OCI-LY7 (cell line): ENCODE measurements around the gene CRAMP1. TPM values are rescaled to one million over a fixed set of nuclear protein-coding genes. Genes with fewer than 3 reads are reported as not detected.

Experiments used
- BruUV-seq: library from RNA; stranded (reverse); fragments of 400-500 nt; replicated peaks from 2 replicates; lab custom pipeline; 2021; lab: Mats Ljungman, UMichigan
- CTCF ChIA-PET: fragments of 300-600 bp; sonication (Branson Sonifier 250); formaldehyde crosslinking; loops from one replicate; lab custom pipeline; 2022; ENCODE audit warnings: antibody characterized with exemption; ENCODE audit not compliant: unreplicated experiment; lab: Charles Lee
- POLR2A ChIA-PET: fragments of 300-600 bp; sonication (Branson Sonifier 250); formaldehyde crosslinking; loops from one replicate; lab custom pipeline; 2022; ENCODE audit warnings: antibody characterized with exemption; lab: Charles Lee
- DNase-seq: peaks from one replicate; pipeline ENCODE4 v3.0.0-alpha.2; 2015; ENCODE audit warnings: low spot score
- H2AFZ ChIP-seq: fragments of 200-600 bp; sonication (generic), shearing (Covaris generic); 2 replicates; pipeline ENCODE4 v1.6.1; 2014; ENCODE audit warnings: mild to moderate bottlenecking, antibody characterized with exemption, low read length, moderate library complexity
- H3K27ac ChIP-seq: fragments of 200-600 bp; sonication (generic); 2 replicates; pipeline ENCODE4 v1.5.1; 2014; ENCODE audit warnings: mixed run types, low read depth, mild to moderate bottlenecking, moderate library complexity, low read length, inconsistent platforms; ENCODE audit not compliant: poor library complexity, severe bottlenecking
- H3K36me3 ChIP-seq: fragments of 200-600 bp; sonication (generic); 2 replicates; pipeline ENCODE4 v1.6.1; 2014; ENCODE audit warnings: mild to moderate bottlenecking, antibody characterized with exemption, low read length, moderate library complexity, mixed read lengths; ENCODE audit not compliant: insufficient read depth
- H3K4me1 ChIP-seq: fragments of 200-600 bp; sonication (generic); 2 replicates; pipeline ENCODE4 v1.5.1; 2014; ENCODE audit warnings: mild to moderate bottlenecking, low read length; ENCODE audit not compliant: insufficient read depth, poor library complexity, severe bottlenecking
- H3K4me2 ChIP-seq: fragments of 200-600 bp; sonication (generic); 2 replicates; pipeline ENCODE4 v1.6.1; 2014; ENCODE audit warnings: mild to moderate bottlenecking, low read length
- H3K4me3 ChIP-seq: fragments of 200-600 bp; sonication (generic); 2 replicates; pipeline ENCODE4 v1.5.1; 2014; ENCODE audit warnings: mild to moderate bottlenecking, low read depth, low read length; ENCODE audit not compliant: poor library complexity, severe bottlenecking
- H3K79me2 ChIP-seq: fragments of 200-600 bp; sonication (generic); 2 replicates; pipeline ENCODE4 v1.6.1; 2016; ENCODE audit warnings: low read depth, mild to moderate bottlenecking, low read length, moderate library complexity, mixed read lengths; ENCODE audit not compliant: insufficient read depth
- H3K9me2 ChIP-seq: fragments of 200-600 bp; sonication (generic); 2 replicates; pipeline ENCODE4 v1.6.1; 2016; ENCODE audit warnings: mild to moderate bottlenecking, low read length, mixed read lengths; ENCODE audit not compliant: insufficient read depth
- H3K9me3 ChIP-seq: fragments of 200-600 bp; sonication (generic); 2 replicates; pipeline ENCODE4 v1.6.1; 2014; ENCODE audit warnings: mild to moderate bottlenecking, mixed run types, low read length, mixed read lengths
- H4K20me1 ChIP-seq: fragments of 200-600 bp; sonication (generic); 2 replicates; pipeline ENCODE4 v1.6.1; 2014; ENCODE audit warnings: mild to moderate bottlenecking, antibody characterized with exemption, low read length, moderate library complexity, mixed read lengths; ENCODE audit not compliant: insufficient read depth
- EZH2phosphoT487 ChIP-seq: fragments of 200-600 bp; sonication (generic); IDR thresholded peaks from 2 replicates; pipeline ENCODE4 v1.6.1; 2018; ENCODE audit warnings: low read depth, borderline replicate concordance, mild to moderate bottlenecking, mixed run types, antibody characterized with exemption, low read length, moderate library complexity, mixed read lengths
- intact Hi-C: fragments of 100-400 bp; cut with micrococcal nuclease; formaldehyde crosslinking; loops from one replicate; pipeline ENCODE4 v1.10.0; 2022; ENCODE audit not compliant: unreplicated experiment
- total RNA-seq, 2 experiments: library from RNA; depleted of rRNA in 1 of 2; stranded (reverse); fragments of >200 nt in 1 of 2; shearing (Covaris generic) in 1 of 2; gene quantifications; 2 replicates each; pipeline ENCODE4 v1.2.3, GENCODE V29; 2014 to 2022
- TF ChIP-seq, protein P1 (sequence below): fragments of 200-600 bp; sonication (generic); conservative IDR thresholded peaks from 2 replicates; pipeline ENCODE4 v1.5.1; 2014; ENCODE audit warnings: mild to moderate bottlenecking, antibody characterized with exemption, low read length, moderate library complexity, mixed read lengths

The CRAMP1 gene
- total RNA-seq, 2 experiments from 2014 or later: 10.5 to 33.6 TPM

DNA sequence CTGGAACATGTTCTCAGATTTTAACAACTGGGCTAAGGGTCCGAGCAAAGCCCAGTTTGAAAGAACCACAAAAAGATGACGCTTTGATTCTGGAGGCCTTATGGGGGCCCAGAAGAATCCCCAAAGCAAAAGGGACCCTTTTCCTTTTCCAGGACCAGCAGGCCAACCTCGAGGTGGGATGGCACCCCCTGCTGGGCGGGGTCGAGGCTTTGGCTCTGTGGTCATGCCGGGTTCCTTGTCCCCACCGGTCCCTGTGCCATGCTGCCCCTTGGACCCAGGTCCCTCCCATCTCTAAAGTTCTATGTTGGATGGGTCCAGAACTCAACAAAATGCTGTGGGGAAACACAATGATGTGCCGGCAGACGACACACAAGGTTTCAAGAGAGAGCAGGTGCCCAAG, 47.8 kb upstream of the CRAMP1 start:
- Histone ChIP-seq H3K4me2 (no peak overlapping the region), H3K9me2 (no peaks in the 10 kb centered on the region), H3K79me2 (no peaks in the 10 kb centered on the region), H3K36me3 (no peaks in the 10 kb centered on the region), H3K27ac (no peak overlapping the region), H3K4me1 (no peaks in the 10 kb centered on the region), H3K4me3 (no peak overlapping the region), H3K9me3 (no peaks in the 10 kb centered on the region), H4K20me1 (no peaks in the 10 kb centered on the region), H2AFZ (no peak overlapping the region)
- TF ChIP-seq EZH2phosphoT487: no peak
- TF ChIP-seq, protein P1, sequence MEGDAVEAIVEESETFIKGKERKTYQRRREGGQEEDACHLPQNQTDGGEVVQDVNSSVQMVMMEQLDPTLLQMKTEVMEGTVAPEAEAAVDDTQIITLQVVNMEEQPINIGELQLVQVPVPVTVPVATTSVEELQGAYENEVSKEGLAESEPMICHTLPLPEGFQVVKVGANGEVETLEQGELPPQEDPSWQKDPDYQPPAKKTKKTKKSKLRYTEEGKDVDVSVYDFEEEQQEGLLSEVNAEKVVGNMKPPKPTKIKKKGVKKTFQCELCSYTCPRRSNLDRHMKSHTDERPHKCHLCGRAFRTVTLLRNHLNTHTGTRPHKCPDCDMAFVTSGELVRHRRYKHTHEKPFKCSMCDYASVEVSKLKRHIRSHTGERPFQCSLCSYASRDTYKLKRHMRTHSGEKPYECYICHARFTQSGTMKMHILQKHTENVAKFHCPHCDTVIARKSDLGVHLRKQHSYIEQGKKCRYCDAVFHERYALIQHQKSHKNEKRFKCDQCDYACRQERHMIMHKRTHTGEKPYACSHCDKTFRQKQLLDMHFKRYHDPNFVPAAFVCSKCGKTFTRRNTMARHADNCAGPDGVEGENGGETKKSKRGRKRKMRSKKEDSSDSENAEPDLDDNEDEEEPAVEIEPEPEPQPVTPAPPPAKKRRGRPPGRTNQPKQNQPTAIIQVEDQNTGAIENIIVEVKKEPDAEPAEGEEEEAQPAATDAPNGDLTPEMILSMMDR: peak; percentile 56
- intact Hi-C loops: no loop called here
- ChIA-PET CTCF (no interaction called here), POLR2A (no interaction called here)
- no peak for DNase-seq
- BruUV-seq: no TSS peak

DNA sequence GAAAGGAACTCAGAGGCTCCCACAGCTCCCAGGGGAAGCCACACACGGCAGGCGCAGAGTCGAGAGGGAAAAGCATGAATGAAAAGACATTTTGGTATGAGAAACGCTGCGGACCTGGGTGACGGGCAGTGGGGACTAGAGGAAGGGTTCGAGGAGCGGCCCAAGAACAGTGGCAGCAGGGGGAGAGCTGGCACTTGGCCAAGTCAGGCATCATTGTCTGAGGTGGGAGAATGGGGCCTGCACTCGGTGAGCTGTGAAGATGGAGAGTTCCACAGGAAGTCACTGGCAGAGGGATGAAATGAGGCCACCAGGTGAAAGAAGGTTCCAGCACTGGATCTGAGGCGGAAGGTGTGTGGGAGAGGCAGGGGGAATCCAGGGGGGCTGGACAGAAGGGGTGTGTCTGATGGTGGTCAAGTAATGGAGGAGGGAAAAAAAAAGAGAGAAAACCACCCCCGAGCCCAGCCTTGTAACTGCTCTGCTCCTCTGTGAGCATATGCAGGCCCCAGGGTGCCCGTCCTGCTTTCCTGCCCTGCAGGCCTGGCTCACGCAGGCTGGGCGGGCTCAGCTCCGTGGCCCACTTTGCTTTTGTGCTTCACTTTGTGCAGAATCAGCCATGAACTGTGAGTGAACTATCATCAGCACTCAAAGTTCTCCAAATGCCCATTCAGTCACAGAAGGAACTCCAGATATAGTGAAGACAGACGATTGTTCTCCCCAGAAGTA, 46.9 kb upstream of the CRAMP1 start:
- CTCF ChIA-PET: no interaction called here
- BruUV-seq: no TSS peak
- no peaks in the 10 kb centered on the region for H3K9me3 ChIP-seq
- no peak overlapping the region for H3K4me2 ChIP-seq
- TF ChIP-seq, protein P1: no peak
- no peak for TF ChIP-seq EZH2phosphoT487
- no peaks in the 10 kb centered on the region for H3K79me2 ChIP-seq
- H3K36me3 ChIP-seq: no peaks in the 10 kb centered on the region
- no peaks in the 10 kb centered on the region for H3K9me2 ChIP-seq
- DNase-seq: no peak
- H3K4me3 ChIP-seq: no peak overlapping the region
- intact Hi-C loops: no loop called here
- POLR2A ChIA-PET: no interaction called here
- H3K27ac ChIP-seq: no peak overlapping the region
- no peaks in the 10 kb centered on the region for H3K4me1 ChIP-seq
- no peak overlapping the region for H2AFZ ChIP-seq
- H4K20me1 ChIP-seq: no peaks in the 10 kb centered on the region

DNA sequence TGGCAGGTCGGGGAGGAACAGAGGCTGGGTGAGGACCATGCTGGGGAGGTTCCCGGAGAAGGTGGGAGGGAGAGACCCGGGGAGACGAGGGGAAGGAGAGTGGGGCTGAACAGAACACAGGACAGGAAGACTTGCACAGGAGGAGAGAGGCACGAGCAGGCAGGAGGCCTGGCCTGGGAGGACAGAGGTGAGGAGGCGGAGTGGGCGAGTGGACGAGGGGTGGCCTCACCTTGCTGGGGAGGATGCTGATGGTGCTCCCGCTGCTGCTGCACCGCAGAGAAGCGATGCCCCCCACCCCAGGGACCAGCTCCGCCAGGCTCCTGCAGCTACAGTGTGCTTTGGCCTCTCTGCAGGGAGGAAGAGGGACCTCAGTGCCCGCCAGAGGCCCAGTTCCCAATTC, 44.2 kb upstream of the CRAMP1 start:
- no TSS peak for BruUV-seq
- DNase-seq: no peak
- H4K20me1 ChIP-seq: no peaks in the 10 kb centered on the region
- H3K9me3 ChIP-seq: no peaks in the 10 kb centered on the region
- H3K4me3 ChIP-seq: no peak overlapping the region
- H3K27ac ChIP-seq: no peak overlapping the region
- H3K36me3 ChIP-seq: no peaks in the 10 kb centered on the region
- H3K9me2 ChIP-seq: no peaks in the 10 kb centered on the region
- H3K4me1 ChIP-seq: no peaks in the 10 kb centered on the region
- POLR2A ChIA-PET: no interaction called here
- H2AFZ ChIP-seq: no peak overlapping the region
- TF ChIP-seq, protein P1: no peak
- no peak for TF ChIP-seq EZH2phosphoT487
- intact Hi-C loops: no loop called here
- CTCF ChIA-PET: no interaction called here
- no peak overlapping the region for H3K4me2 ChIP-seq
- no peaks in the 10 kb centered on the region for H3K79me2 ChIP-seq
